NCI-H460 (cell line): ENCODE results near the gene CROCC. TPM values are rescaled to one million over a fixed set of nuclear protein-coding genes. Genes with fewer than 3 reads are reported as not detected.
"Not testable (repeated sequence)": the region's sequence is repeated elsewhere in the genome, so short reads cannot be mapped to it uniquely, and the experiment has no call there.

Source experiments
- DNase-seq: peaks from one replicate; pipeline ENCODE4 v3.0.0-alpha.2; 2016; ENCODE audit warnings: low read depth; ENCODE audit errors: extremely low read depth
- total RNA-seq: library from RNA; depleted of rRNA; stranded (reverse); fragments of >200 nt; shearing (Covaris generic); gene quantifications from 2 replicates; pipeline ENCODE4 v1.2.3, GENCODE V29; 2014

The CROCC gene
- total RNA-seq, 1 experiment from 2014 or later, result 4.8 TPM

DNA sequence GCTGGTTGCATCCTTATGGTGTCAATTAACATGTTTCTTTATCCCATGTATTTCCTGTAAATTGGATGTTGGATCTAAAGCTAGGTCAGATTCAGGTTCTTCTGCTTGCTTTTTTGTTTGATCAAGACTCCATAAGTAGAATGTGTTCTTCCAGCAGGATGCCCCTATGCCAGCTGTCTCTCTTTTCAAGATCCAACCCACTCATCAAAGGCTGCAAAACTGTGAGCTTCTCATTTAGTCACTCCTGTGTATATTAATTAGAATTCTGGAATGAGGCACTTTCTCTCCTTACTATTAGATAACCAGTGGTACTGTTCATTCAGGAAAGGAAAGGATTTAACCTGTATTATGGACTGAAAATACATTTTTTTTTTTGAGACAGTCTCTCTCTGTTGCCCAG is 12.2 kb downstream of the CROCC start:
- DNase-seq, result not testable (repeated sequence)

- DNase-seq, result not testable (repeated sequence)
Observed at GRCh38 chr1:16936580-16936979, 14.8 kb downstream of the CROCC start.

GRCh38 chr1:16938351-16939321 is 16.9 kb downstream of the CROCC start:
- DNase-seq, result no peak

GRCh38 chr1:16939386-16940180 is 17.9 kb downstream of the CROCC start:
- not testable (repeated sequence) for DNase-seq

- no peak for DNase-seq
Observed at GRCh38 chr1:16944038-16944437, 22.3 kb downstream of the CROCC start.

DNA sequence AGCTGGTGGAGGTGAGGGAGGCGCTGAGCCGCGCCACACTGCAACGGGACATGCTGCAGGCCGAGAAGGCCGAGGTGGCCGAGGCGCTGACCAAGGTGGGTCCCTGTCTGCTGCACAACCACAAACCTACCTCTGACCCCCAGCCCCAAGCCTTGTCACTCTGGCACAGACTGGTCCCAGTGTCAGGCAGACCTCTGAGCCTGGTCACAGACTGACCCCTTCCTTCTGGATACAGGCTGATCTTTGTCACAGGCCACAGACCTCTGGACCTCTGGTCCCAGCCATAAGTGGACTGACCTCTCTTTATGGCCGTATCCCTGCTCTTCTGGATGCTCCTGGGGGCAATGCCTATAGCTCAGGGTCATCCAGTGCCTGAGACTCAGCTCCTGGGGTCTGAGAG is 23.8 kb downstream of the CROCC start:
- not testable (repeated sequence) for DNase-seq

GRCh38 chr1:16946185-16946584 is 24.5 kb downstream of the CROCC start:
- not testable (repeated sequence) for DNase-seq

DNA sequence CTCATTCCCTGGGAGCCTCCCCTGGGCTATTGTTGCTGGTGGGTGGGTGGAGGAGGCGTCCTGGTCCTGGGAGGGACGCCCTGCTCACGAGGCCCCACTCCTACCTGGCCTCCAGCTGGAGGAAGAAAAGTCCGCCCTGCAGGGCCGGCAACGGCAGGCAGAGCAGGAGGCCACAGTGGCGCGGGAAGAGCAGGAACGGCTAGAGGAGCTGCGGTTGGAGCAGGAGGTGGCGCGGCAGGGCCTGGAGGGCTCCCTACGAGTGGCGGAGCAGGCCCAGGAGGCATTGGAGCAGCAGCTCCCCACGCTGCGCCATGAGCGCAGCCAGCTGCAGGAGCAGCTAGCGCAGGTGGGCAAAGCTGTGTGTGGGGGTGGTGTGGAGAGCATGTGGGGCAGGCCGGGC is 24.9 kb downstream of the CROCC start:
- no peak for DNase-seq

DNA sequence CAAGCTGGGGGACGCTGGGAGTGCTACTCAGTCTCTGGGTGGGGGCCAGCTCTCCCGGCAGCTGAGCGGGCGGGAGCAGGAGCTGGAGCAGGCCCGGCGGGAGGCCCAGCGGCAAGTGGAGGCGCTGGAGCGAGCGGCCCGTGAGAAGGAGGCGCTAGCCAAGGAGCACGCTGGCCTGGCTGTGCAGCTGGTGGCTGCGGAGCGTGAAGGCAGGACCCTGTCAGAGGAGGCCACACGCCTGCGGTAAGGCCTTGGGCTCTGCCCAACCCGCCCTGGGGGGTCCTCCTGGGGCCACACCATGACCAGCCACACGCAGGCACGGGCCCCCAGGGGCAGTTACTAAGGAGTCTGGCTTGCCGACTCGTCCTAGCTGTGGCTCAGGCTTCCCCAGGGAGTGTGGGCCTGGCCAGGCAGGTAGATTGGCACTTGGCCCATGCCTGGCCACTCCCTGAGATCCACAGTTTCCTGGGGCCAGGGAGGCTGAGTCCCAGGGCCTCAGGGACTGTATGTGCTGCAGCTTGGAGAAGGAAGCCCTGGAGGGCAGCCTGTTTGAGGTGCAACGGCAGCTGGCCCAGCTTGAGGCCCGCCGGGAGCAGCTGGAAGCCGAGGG is 26.7 kb downstream of the CROCC start:
- DNase-seq, result not testable (repeated sequence)

GRCh38 chr1:16949026-16949425 is 27.3 kb downstream of the CROCC start:
- not testable (repeated sequence) for DNase-seq

DNA sequence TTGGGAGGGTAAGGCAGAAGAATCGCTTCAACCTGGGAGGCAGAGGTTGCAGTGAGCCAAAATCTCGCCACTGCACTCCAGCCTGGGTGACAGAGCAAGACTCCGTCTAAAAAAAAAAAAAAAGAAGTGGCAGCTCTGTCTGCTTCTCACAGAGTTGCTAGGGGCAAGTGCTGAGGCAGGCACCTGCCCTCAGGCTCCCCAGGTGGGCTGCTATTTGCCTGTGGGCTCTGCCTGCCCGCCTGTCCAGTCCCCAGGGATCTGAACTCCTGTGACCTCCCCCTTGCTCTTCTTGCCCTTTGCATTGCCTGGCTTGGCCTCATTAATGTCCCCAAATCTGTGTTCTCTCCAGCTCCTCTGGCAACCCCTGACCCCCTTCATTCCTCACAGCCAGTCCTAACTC is 30.6 kb downstream of the CROCC start:
- not testable (repeated sequence) for DNase-seq

DNA sequence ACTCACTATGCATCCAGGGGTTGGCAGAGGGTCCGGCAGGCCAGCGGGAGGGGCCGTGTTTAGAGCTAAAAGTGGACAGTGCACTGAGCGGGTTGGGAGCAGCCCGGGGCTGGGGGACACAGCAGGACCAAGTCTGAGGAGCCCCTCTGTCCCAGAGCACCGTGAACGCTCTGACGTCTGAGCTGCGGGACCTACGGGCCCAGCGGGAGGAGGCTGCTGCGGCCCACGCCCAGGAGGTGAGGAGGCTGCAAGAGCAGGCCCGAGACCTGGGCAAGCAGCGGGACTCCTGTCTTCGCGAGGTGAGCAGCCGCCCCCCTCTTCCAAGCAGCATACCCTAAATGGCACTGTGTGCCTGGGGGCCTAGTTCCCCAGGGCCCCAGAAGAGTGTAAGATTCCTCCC is 32.8 kb downstream of the CROCC start:
- DNase-seq, result no peak

- no peak for DNase-seq
Observed at GRCh38 chr1:16955186-16955585, 33.5 kb downstream of the CROCC start.

GRCh38 chr1:16956775-16957174 is 35.0 kb downstream of the CROCC start:
- no peak for DNase-seq

DNA sequence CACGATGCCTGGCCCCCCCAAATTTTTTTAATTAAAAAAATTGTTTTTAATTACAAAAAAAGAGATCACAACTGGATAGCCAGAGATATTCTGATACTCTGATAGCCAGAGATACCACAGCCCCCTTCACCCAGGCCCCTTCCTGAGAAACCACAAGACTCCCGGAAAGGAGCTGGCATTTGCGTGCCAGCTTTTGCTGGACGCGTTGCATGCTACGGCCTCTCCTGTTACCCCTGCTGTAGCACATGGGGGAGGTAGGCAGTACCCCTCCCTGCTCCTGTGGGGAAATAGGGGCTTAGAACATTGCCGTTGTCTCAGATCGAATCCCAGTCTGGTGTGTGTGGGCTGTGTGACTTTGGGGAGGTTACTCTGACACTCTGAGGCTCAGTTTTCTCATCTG is 36.0 kb downstream of the CROCC start:
- DNase-seq, result no peak

- no peak for DNase-seq
Observed at GRCh38 chr1:16958475-16958874, 36.7 kb downstream of the CROCC start.

- DNase-seq, result peak; percentile 72
Observed at GRCh38 chr1:16960560-16961296, 39.0 kb downstream of the CROCC start.

GRCh38 chr1:16961297-16962133 is 39.8 kb downstream of the CROCC start:
- DNase-seq, result no peak

DNA sequence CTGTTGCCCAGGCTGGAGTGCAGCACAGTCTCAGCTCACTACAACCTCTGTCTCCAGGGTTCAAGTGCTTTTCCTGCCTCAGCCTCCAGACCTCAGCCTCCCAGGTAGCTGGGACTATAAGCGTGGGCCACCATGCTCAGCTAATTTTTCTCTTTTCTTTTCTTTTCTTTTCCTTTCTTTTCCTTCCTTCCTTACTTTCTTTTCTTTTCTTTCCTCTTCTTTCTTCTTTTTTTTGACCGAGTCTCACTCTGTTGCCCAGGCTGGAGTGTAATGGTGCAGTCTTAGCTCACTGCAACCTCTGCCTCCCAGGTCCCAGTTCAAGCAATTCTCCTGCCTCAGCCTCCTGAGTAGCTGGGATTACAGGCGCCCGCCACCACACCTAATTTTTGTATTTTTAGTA is 42.4 kb downstream of the CROCC start:
- DNase-seq, result not testable (repeated sequence)
